HG02884 (cell line): ENCODE data around the gene CAMKMT.

ENCODE experiments used
- ATAC-seq: cut with Tn5 transposase; IDR thresholded peaks from one replicate; pipeline ENCODE4 v1.9.1; 2021; ENCODE audit warnings: mild to moderate bottlenecking, moderate library complexity; ENCODE audit not compliant: unreplicated experiment

Gene CAMKMT

GRCh38 chr2:44766777-44767176 lies 405.0 kb downstream of the CAMKMT start:
- no peak for ATAC-seq

- ATAC-seq: no peak
Measured at GRCh38 chr2:44767691-44768090, 405.9 kb downstream of the CAMKMT start.

GRCh38 chr2:44768438-44769236 lies 406.9 kb downstream of the CAMKMT start:
- no peak for ATAC-seq

- no peak for ATAC-seq
Measured at GRCh38 chr2:44769349-44770011, 407.7 kb downstream of the CAMKMT start.

GRCh38 chr2:44770221-44771195 lies 408.8 kb downstream of the CAMKMT start:
- ATAC-seq: no peak

- ATAC-seq: no peak
Measured at GRCh38 chr2:44771522-44771921, 409.8 kb downstream of the CAMKMT start.

GRCh38 chr2:44772131-44772530 lies 410.4 kb downstream of the CAMKMT start:
- ATAC-seq: no peak

GRCh38 chr2:44772669-44773378 lies 411.1 kb downstream of the CAMKMT start:
- ATAC-seq: no peak

GRCh38 chr2:44774826-44775492 lies 413.2 kb downstream of the CAMKMT start:
- ATAC-seq: no peak

- no peak for ATAC-seq
Measured at GRCh38 chr2:44777036-44777435, 415.3 kb downstream of the CAMKMT start.

- no peak for ATAC-seq
Measured at GRCh38 chr2:44777537-44777936, 415.8 kb downstream of the CAMKMT start.

- peak; percentile 38 for ATAC-seq
Measured at GRCh38 chr2:44778221-44778654, 416.5 kb downstream of the CAMKMT start.

- ATAC-seq: peak; percentile 95
Measured at GRCh38 chr2:44778671-44779476, 417.1 kb downstream of the CAMKMT start.

GRCh38 chr2:44779793-44780192 lies 418.0 kb downstream of the CAMKMT start:
- no peak for ATAC-seq

- ATAC-seq: no peak
Measured at GRCh38 chr2:44780406-44780805, 418.7 kb downstream of the CAMKMT start.

GRCh38 chr2:44785433-44785832 lies 423.7 kb downstream of the CAMKMT start:
- ATAC-seq: no peak

- ATAC-seq: no peak
Measured at GRCh38 chr2:44786045-44786816, 424.5 kb downstream of the CAMKMT start.

GRCh38 chr2:44786817-44787214 lies 425.1 kb downstream of the CAMKMT start:
- ATAC-seq: no peak
